ENCODE data around the gene DYNLL2. TPM values are rescaled to one million over a fixed set of nuclear protein-coding genes. Genes with fewer than 3 reads are reported as not detected.
A peak's percentile ranks its signal among the peaks of the same experiment; 100 is the strongest.

The DYNLL2 gene
- total RNA-seq, 5 donors from 2014 or later (not counting 1 experiment from before 2014, with no cell fraction given) = 30.4 to 42.1 (median 34.9) TPM

DNA sequence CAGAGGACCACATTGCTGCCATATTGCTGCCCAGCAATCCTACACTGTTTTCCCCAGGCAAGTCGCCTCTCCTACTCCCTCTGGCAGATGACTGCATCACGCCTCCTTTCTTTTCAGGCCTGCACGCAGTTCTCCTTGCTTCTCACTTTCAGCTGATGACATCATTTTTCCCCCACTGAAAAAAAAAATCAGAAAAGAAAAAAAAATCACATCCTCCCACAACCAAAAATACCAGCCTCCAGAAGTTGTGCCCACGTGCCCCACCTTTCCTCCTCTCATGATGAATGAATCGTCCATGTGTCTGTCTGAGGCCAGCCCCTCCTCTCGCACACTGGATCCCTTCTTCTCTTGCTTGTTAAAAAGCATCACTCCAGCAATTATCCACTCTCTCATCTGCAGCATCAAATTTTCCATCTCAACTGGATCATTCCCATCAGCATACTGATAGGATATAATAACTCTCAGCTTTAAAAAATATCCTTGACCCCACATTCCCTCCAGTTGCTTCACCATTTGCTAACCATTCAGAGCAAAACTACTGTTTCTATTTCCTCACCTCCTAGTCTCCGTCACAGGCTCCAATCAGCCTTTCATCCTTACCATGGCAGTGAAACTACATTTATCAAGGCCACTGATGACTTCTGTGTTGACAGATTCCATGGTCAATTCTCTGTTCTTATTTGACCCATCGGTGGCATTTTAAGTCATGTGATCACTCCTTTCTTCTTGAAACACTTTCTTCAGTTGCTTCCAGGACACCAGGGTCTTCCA lies 30.1 kb upstream of the DYNLL2 start:
- H3K4me1 Mint-ChIP-seq = peaks cover 4 to 6% (median 6%) of the 10 kb centered on the region in 3 donors
- WGBS (ENCODE audit: insufficient coverage) = 51% methylated on average over 8 of the region's 8 CpGs
- H3K27ac ChIP-seq (ENCODE audit: low read length) = no peak overlapping the region
- H3K4me3 ChIP-seq (ENCODE audit: control insufficient read depth in 1 of 2, extremely low read depth in 1 of 2, low read length in 1 of 2) = no peak overlapping the region
- H3K9me3 Mint-ChIP-seq = no peaks in the 10 kb centered on the region
- H3K27me3 ChIP-seq (replicated peaks in 1 of 2; ENCODE audit: control insufficient read depth in 2 of 2, extremely low read depth in 1 of 2, insufficient read depth in 2 of 2, low read length in 1 of 2) = no peaks in the 10 kb centered on the region
- H3K27me3 Mint-ChIP-seq = peaks cover 0 to 1% of the 10 kb centered on the region in 2 donors
- DNase-seq (no peak), ATAC-seq (replicated peaks in 1 of 4) (no peak)
- H3K27ac Mint-ChIP-seq = no peak overlapping the region
- H3K36me3 ChIP-seq (ENCODE audit: control insufficient read depth in 2 of 2, extremely low read depth in 1 of 2, insufficient read depth in 1 of 2, low read length in 1 of 2) = no peaks in the 10 kb centered on the region
- H3K36me3 Mint-ChIP-seq = no peaks in the 10 kb centered on the region
- no peaks in the 10 kb centered on the region for H3K4me1 ChIP-seq (ENCODE audit: control insufficient read depth in 1 of 2, extremely low read depth in 1 of 2, insufficient read depth in 2 of 2, low read length in 2 of 2)
- CTCF ChIA-PET = interaction anchor here in 1 of 2 donors (0.6 kb wide), 1 partner anchor 36 kb away, joined by 6 read pairs; no protein-coding TSS in a partner anchor
- POLR2A ChIA-PET = no interaction called here
- H3K4me3 Mint-ChIP-seq = no peak overlapping the region
- H3K9me3 ChIP-seq = no peaks in the 10 kb centered on the region

- Mint-ChIP-seq H3K36me3 (no peaks in the 10 kb centered on the region), H3K27ac (no peak overlapping the region), H3K4me3 (no peak overlapping the region), H3K27me3 (peaks cover 0 to 4% of the 10 kb centered on the region in 2 donors), H3K9me3 (no peaks in the 10 kb centered on the region), H3K4me1 (peaks cover 4 to 6% (median 6%) of the 10 kb centered on the region in 3 donors)
- Histone ChIP-seq H3K27me3 (replicated peaks in 1 of 2; ENCODE audit: control insufficient read depth in 2 of 2, extremely low read depth in 1 of 2, insufficient read depth in 2 of 2, low read length in 1 of 2) (peaks cover 0 to 2% of the 10 kb centered on the region in 2 experiments), H3K9me3 (no peaks in the 10 kb centered on the region), H3K36me3 (ENCODE audit: control insufficient read depth in 2 of 2, extremely low read depth in 1 of 2, insufficient read depth in 1 of 2, low read length in 1 of 2) (no peaks in the 10 kb centered on the region), H3K4me3 (ENCODE audit: control insufficient read depth in 1 of 2, extremely low read depth in 1 of 2, low read length in 1 of 2) (no peak overlapping the region), H3K27ac (ENCODE audit: low read length) (no peak overlapping the region), H3K4me1 (ENCODE audit: control insufficient read depth in 1 of 2, extremely low read depth in 1 of 2, insufficient read depth in 2 of 2, low read length in 2 of 2) (no peaks in the 10 kb centered on the region)
- ChIA-PET POLR2A (no interaction called here), CTCF (no interaction called here)
- DNase-seq (no peak), ATAC-seq (replicated peaks in 1 of 4) (no peak)
- WGBS (ENCODE audit: insufficient coverage) = 89% methylated on average over 3 of the region's 6 CpGs
Measured at GRCh38 chr17:58054641-58055040, 28.6 kb upstream of the DYNLL2 start.

DNA sequence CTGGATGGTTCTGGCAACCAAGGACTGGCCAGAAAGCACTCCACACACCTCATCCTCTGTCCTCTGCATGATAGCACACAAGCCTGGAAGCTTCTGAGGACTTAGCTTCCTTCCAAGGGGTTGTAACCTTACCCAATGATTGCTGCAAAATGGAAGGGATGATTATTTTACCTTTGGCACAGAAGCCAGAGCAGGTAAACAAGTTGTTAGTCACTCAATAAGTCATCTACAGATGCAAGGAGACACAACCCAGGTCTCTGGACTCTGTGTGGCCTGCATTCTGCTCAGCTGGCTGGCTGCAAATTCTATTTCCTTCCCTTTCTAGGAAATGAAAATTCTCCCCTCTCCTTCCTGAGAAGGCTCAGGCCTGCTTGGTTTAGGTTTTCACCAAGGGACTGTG lies 26.7 kb upstream of the DYNLL2 start:
- CTCF ChIA-PET = no interaction called here
- no peak overlapping the region for H3K27ac Mint-ChIP-seq
- no peaks in the 10 kb centered on the region for H3K36me3 Mint-ChIP-seq
- no peaks in the 10 kb centered on the region for H3K4me1 ChIP-seq (ENCODE audit: control insufficient read depth in 1 of 2, extremely low read depth in 1 of 2, insufficient read depth in 2 of 2, low read length in 2 of 2)
- H3K27me3 Mint-ChIP-seq = peaks cover 0 to 4% of the 10 kb centered on the region in 2 donors
- H3K9me3 Mint-ChIP-seq = no peaks in the 10 kb centered on the region
- no peak overlapping the region for H3K4me3 ChIP-seq (ENCODE audit: control insufficient read depth in 1 of 2, extremely low read depth in 1 of 2, low read length in 1 of 2)
- H3K36me3 ChIP-seq (ENCODE audit: control insufficient read depth in 2 of 2, extremely low read depth in 1 of 2, insufficient read depth in 1 of 2, low read length in 1 of 2) = no peaks in the 10 kb centered on the region
- H3K4me1 Mint-ChIP-seq = peaks cover 4 to 6% (median 6%) of the 10 kb centered on the region in 3 donors
- H3K4me3 Mint-ChIP-seq = no peak overlapping the region
- POLR2A ChIA-PET = interaction anchor here in 1 of 2 donors (0.6 kb wide), 1 partner anchor 323 kb away, joined by 3 read pairs; no protein-coding TSS in a partner anchor
- H3K27me3 ChIP-seq (replicated peaks in 1 of 2; ENCODE audit: control insufficient read depth in 2 of 2, extremely low read depth in 1 of 2, insufficient read depth in 2 of 2, low read length in 1 of 2) = peaks cover 0 to 8% of the 10 kb centered on the region in 2 experiments
- no peak overlapping the region for H3K27ac ChIP-seq (ENCODE audit: low read length)
- ATAC-seq (replicated peaks in 1 of 4) = no peak
- H3K9me3 ChIP-seq = no peaks in the 10 kb centered on the region
- no peak for DNase-seq

DNA sequence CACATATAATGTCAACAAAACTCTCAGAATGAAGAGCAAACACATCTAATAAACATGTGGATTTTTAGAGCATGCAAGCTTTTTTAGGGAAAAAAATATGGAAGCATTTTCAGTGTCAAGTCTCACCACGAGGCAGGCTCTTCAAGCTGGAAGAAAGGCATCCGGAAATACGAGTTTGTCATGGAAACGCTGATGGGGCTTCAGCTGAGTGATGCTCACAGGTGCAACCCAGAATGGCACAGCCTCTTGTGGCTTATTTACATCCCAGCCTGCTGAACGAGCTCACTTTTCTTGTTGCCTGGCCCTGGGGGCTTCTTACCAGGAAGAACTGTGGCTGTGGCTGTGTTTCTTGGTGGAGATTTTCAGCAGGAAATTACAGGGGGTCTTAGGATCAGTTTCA lies 24.1 kb upstream of the DYNLL2 start:
- no peak for ATAC-seq (replicated peaks in 1 of 4)
- Histone ChIP-seq H3K27ac (ENCODE audit: low read length) (no peak overlapping the region), H3K4me1 (ENCODE audit: control insufficient read depth in 1 of 2, extremely low read depth in 1 of 2, insufficient read depth in 2 of 2, low read length in 2 of 2) (no peaks in the 10 kb centered on the region), H3K36me3 (ENCODE audit: control insufficient read depth in 2 of 2, extremely low read depth in 1 of 2, insufficient read depth in 1 of 2, low read length in 1 of 2) (no peaks in the 10 kb centered on the region), H3K4me3 (ENCODE audit: control insufficient read depth in 1 of 2, extremely low read depth in 1 of 2, low read length in 1 of 2) (no peak overlapping the region), H3K9me3 (no peaks in the 10 kb centered on the region), H3K27me3 (replicated peaks in 1 of 2; ENCODE audit: control insufficient read depth in 2 of 2, extremely low read depth in 1 of 2, insufficient read depth in 2 of 2, low read length in 1 of 2) (peaks cover 0 to 8% of the 10 kb centered on the region in 2 experiments)
- ChIA-PET CTCF (no interaction called here), POLR2A (no interaction called here)
- 47% methylated on average over 5 of the region's 5 CpGs for WGBS (ENCODE audit: insufficient coverage)
- Mint-ChIP-seq H3K4me1 (no peaks in the 10 kb centered on the region), H3K9me3 (no peaks in the 10 kb centered on the region), H3K27ac (no peak overlapping the region), H3K4me3 (no peak overlapping the region), H3K36me3 (no peaks in the 10 kb centered on the region), H3K27me3 (peaks cover 1 to 4% of the 10 kb centered on the region in 2 donors)
- no peak for DNase-seq

GRCh38 chr17:58060596-58061191 lies 22.5 kb upstream of the DYNLL2 start:
- peak in 1 of 4 experiments; percentile 33 for ATAC-seq (replicated peaks in 1 of 4)
- POLR2A ChIA-PET = no interaction called here
- 76% methylated on average over 7 of the region's 9 CpGs for WGBS (ENCODE audit: insufficient coverage)

DNA sequence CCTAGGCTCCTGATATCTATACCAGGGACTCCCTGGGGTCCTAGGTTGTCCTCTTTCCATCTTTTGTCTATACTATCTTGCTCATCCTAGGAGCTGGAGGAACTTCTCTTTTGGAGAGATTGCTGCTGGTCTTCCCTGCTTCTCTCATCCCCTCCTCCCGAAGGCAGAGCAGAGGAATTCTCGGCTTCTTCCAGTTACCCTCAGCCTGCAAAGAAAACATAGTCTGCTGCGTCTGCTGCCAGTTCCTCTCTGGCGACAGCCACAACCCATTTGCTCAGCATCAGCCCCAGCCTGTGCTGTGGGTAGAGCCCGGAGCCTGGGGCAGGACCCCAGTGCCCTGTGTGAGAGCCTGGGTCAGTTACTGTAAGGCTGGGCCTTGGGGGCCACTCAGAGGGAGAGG lies 21.5 kb upstream of the DYNLL2 start:
- DNase-seq = no peak
- Histone ChIP-seq H3K27ac (ENCODE audit: low read length) (no peak overlapping the region), H3K27me3 (replicated peaks in 1 of 2; ENCODE audit: control insufficient read depth in 2 of 2, extremely low read depth in 1 of 2, insufficient read depth in 2 of 2, low read length in 1 of 2) (peaks cover 0 to 12% of the 10 kb centered on the region in 2 experiments), H3K9me3 (no peaks in the 10 kb centered on the region), H3K4me3 (ENCODE audit: control insufficient read depth in 1 of 2, extremely low read depth in 1 of 2, low read length in 1 of 2) (no peak overlapping the region), H3K36me3 (ENCODE audit: control insufficient read depth in 2 of 2, extremely low read depth in 1 of 2, insufficient read depth in 1 of 2, low read length in 1 of 2) (no peaks in the 10 kb centered on the region), H3K4me1 (ENCODE audit: control insufficient read depth in 1 of 2, extremely low read depth in 1 of 2, insufficient read depth in 2 of 2, low read length in 2 of 2) (no peaks in the 10 kb centered on the region)
- peaks cover 1 to 4% of the 10 kb centered on the region in 2 donors for H3K27me3 Mint-ChIP-seq
- H3K4me3 Mint-ChIP-seq = no peak overlapping the region
- H3K9me3 Mint-ChIP-seq = no peaks in the 10 kb centered on the region
- POLR2A ChIA-PET = no interaction called here
- H3K4me1 Mint-ChIP-seq = no peaks in the 10 kb centered on the region
- no peak overlapping the region for H3K27ac Mint-ChIP-seq
- no peaks in the 10 kb centered on the region for H3K36me3 Mint-ChIP-seq
- ATAC-seq (replicated peaks in 1 of 4) = no peak
- CTCF ChIA-PET = no interaction called here
- WGBS (ENCODE audit: insufficient coverage) = 90% methylated on average over 2 of the region's 5 CpGs

More at GRCh38 chr17:58060596-58061191, 22.5 kb upstream of the DYNLL2 start:
- peaks cover 0 to 12% of the 10 kb centered on the region in 2 experiments for H3K27me3 ChIP-seq (replicated peaks in 1 of 2; ENCODE audit: control insufficient read depth in 2 of 2, extremely low read depth in 1 of 2, insufficient read depth in 2 of 2, low read length in 1 of 2)
- H3K9me3 ChIP-seq = no peaks in the 10 kb centered on the region
- DNase-seq = no peak
- no peak overlapping the region for H3K4me3 ChIP-seq (ENCODE audit: control insufficient read depth in 1 of 2, extremely low read depth in 1 of 2, low read length in 1 of 2)
- Mint-ChIP-seq H3K9me3 (no peaks in the 10 kb centered on the region), H3K4me1 (no peaks in the 10 kb centered on the region), H3K27ac (peak overlapping the region in 1 of 2 donors; percentile 23), H3K4me3 (no peak overlapping the region), H3K27me3 (peaks cover 1 to 4% of the 10 kb centered on the region in 2 donors), H3K36me3 (no peaks in the 10 kb centered on the region)
- H3K27ac ChIP-seq (ENCODE audit: low read length) = no peak overlapping the region
- no peaks in the 10 kb centered on the region for H3K4me1 ChIP-seq (ENCODE audit: control insufficient read depth in 1 of 2, extremely low read depth in 1 of 2, insufficient read depth in 2 of 2, low read length in 2 of 2)
- no peaks in the 10 kb centered on the region for H3K36me3 ChIP-seq (ENCODE audit: control insufficient read depth in 2 of 2, extremely low read depth in 1 of 2, insufficient read depth in 1 of 2, low read length in 1 of 2)
- CTCF ChIA-PET = no interaction called here

Data from T-cell (primary cell).